ENCODE results near the gene ATAD3C. TPM values are rescaled to one million over a fixed set of nuclear protein-coding genes. Genes with fewer than 3 reads are reported as not detected.
A peak's percentile ranks its signal among the peaks of the same experiment; 100 is the strongest.

ATAD3C gene
- total and polyA plus RNA-seq, 2 donors (not counting 3 experiments of a cell fraction or from before 2014, with no cell fraction given) = 0.01 TPM; not detected in 1

GRCh38 chr1:1421147-1421906, 28.2 kb upstream of the ATAD3C start, which contains the start of gene ANKRD65:
TSS of gene ANKRD65 (minus strand) at chr1:1421276. CDS start at chr1:1421005, 271 bp downstream.
- no peaks in the 10 kb centered on the region for H3K79me2 ChIP-seq (ENCODE audit: control insufficient read depth, insufficient read depth, low read length)
- intact Hi-C loops (cut with micrococcal nuclease) (no loop called here), dilution Hi-C loops (cut with MboI; ENCODE audit: extremely low pct_ligation_motif_present, low sequenced_read_pairs) (no loop called here)
- TF ChIP-seq MAX (IDR thresholded peaks at IDR 0.05; ENCODE audit: insufficient read depth, insufficient read length) (no peak), GATA2 (IDR thresholded peaks at IDR 0.05; ENCODE audit: insufficient read depth, insufficient read length, low read depth, low read length) (no peak), MYC (IDR thresholded peaks at IDR 0.05; ENCODE audit: low read depth, low read length) (no peak), POLR2A (IDR thresholded peaks at IDR 0.05; ENCODE audit: low read depth, low read length) (no peak), JUN (IDR thresholded peaks at IDR 0.05; ENCODE audit: borderline replicate concordance, insufficient read depth, insufficient read length, low read depth) (no peak), FOS (IDR thresholded peaks at IDR 0.05; ENCODE audit: borderline replicate concordance, insufficient read depth, low read length) (no peak), POLR2AphosphoS5 (IDR thresholded peaks at IDR 0.05; ENCODE audit: insufficient read depth, low read depth, low read length) (no peak), CTCF (IDR thresholded peaks at IDR 0.05; ENCODE audit: extremely low read depth in 1 of 2, insufficient read depth in 1 of 2, low read depth in 1 of 2, low read length in 2 of 2) (no peak)
- no TSS peak for BruUV-seq (replicated peaks)
- H3K4me1 ChIP-seq (ENCODE audit: control insufficient read depth, extremely low read depth, insufficient read depth, low read length) = peaks cover 3% of the 10 kb centered on the region
- ChIA-PET CTCF (interaction anchor here (0.6 to 2.2 kb wide), 4 partner anchors 9 to 21 kb away, joined by 3 to 11 read pairs (median 4); no protein-coding TSS in a partner anchor), POLR2A (no interaction called here)
- FAIRE-seq (no peak), DNase-seq (ENCODE audit: low read depth, low spot score) (no peak)
- H3K27ac ChIP-seq (ENCODE audit: insufficient read depth, low read depth, low read length) = no peak within 1 kb of the TSS
- H3K9me3 ChIP-seq (replicated peaks; ENCODE audit: control insufficient read depth, insufficient read depth, low read length) = no peaks in the 10 kb centered on the region
- H4K20me1 ChIP-seq (replicated peaks; ENCODE audit: control insufficient read depth, extremely low read depth, insufficient read depth, low read length) = no peaks in the 10 kb centered on the region
- H3K4me2 ChIP-seq (ENCODE audit: insufficient read depth, low read length) = no peak within 1 kb of the TSS
- H2AFZ ChIP-seq (ENCODE audit: low read depth, low read length) = peak within 1 kb of the TSS; percentile 44
- no peak within 1 kb of the TSS for H3K4me3 ChIP-seq (replicated peaks in 1 of 3; ENCODE audit: insufficient read depth in 1 of 3, low read depth in 1 of 3, low read length in 3 of 3)
- no peak within 1 kb of the TSS for H3K9ac ChIP-seq (replicated peaks; ENCODE audit: extremely low read depth, insufficient read depth, low read length)
- no peaks in the 10 kb centered on the region for H3K36me3 ChIP-seq (ENCODE audit: control insufficient read depth in 2 of 2, extremely low read depth in 1 of 2, insufficient read depth in 2 of 2, low read length in 2 of 2)
- H3K27me3 ChIP-seq (ENCODE audit: control insufficient read depth in 2 of 2, insufficient read depth in 2 of 2, low read length in 2 of 2) = no peaks in the 10 kb centered on the region
- H3K9me1 ChIP-seq (replicated peaks; ENCODE audit: control insufficient read depth, extremely low read depth, insufficient read depth, low read length) = no peaks in the 10 kb centered on the region

All from endothelial cell of umbilical vein (primary cell).